Measurements from ENCODE around the gene FAM117A. TPM values are rescaled to one million over a fixed set of nuclear protein-coding genes. Genes with fewer than 3 reads are reported as not detected.

Gene FAM117A
- total and polyA plus RNA-seq, 2 of the 4 experiments (the other 2 are of a cell fraction), result 0.72 to 3.4 TPM

- ATAC-seq (ENCODE audit: low read depth) (no peak), DNase-seq (no peak)
- no peaks in the 10 kb centered on the region for H3K36me3 ChIP-seq (ENCODE audit: control insufficient read depth, insufficient read depth, low read length)
- no peaks in the 10 kb centered on the region for H3K4me1 ChIP-seq (ENCODE audit: control insufficient read depth, insufficient read depth, low read length)
- H4K5ac ChIP-seq (ENCODE audit: low read depth, low read length), result no peak overlapping the region
- H4K8ac ChIP-seq (ENCODE audit: low read depth in 2 of 2, low read length in 2 of 2), result no peak overlapping the region
- H2AK5ac ChIP-seq (ENCODE audit: low read depth, low read length), result no peak overlapping the region
- no TSS peak for BruUV-seq (replicated peaks)
- no peaks in the 10 kb centered on the region for H3K9me3 ChIP-seq (ENCODE audit: control insufficient read depth, insufficient read depth, low read length)
- no peaks in the 10 kb centered on the region for H4K20me1 ChIP-seq (ENCODE audit: insufficient read depth, low read length)
- no CpG with 5 or more reads among the region's 1 CpG for WGBS, 2 experiments (ENCODE audit: extremely low coverage in 2 of 2, insufficient read length in 1 of 2)
- H3K9me1 ChIP-seq (ENCODE audit: insufficient read depth, low read length), result no peaks in the 10 kb centered on the region
- H3K4me3 ChIP-seq (ENCODE audit: insufficient read depth, low read depth, low read length), result no peak overlapping the region
- H3K18ac ChIP-seq (ENCODE audit: low read depth, low read length), result no peak overlapping the region
- H3K27me3 ChIP-seq (ENCODE audit: control insufficient read depth, insufficient read depth, low read length), result peaks cover 13% of the 10 kb centered on the region
- dilution Hi-C loops (cut with HindIII; ENCODE audit: low sequenced_read_pairs, unreplicated experiment) (no loop called here), intact Hi-C loops (cut with micrococcal nuclease) (no loop called here), in situ Hi-C loops (cut with MboI; ENCODE audit: low sequenced_read_pairs) (no loop called here)
- H3K14ac ChIP-seq (replicated peaks; ENCODE audit: low read depth, low read length), result no peak overlapping the region
- no peak overlapping the region for H2AK9ac ChIP-seq (replicated peaks; ENCODE audit: low read depth, low read length, poor library complexity)
- no peak overlapping the region for H3K56ac ChIP-seq (ENCODE audit: extremely low read depth, insufficient read depth, low read length)
- no peak overlapping the region for H2BK5ac ChIP-seq (ENCODE audit: low read depth, low read length, poor library complexity, severe bottlenecking)
- no peak overlapping the region for H2BK20ac ChIP-seq (ENCODE audit: low read depth, low read length)
- TF ChIP-seq CTCF (conservative IDR thresholded peaks at IDR 0.05; ENCODE audit: low read depth, low read length), result no peak
- TF ChIP-seq RCOR1 (IDR thresholded peaks at IDR 0.05; ENCODE audit: insufficient replicate concordance, low read length), result no peak
- no peak for TF ChIP-seq POLR2A (IDR thresholded peaks at IDR 0.05; ENCODE audit: low read depth, low read length)
- no peak overlapping the region for H2BK120ac ChIP-seq (ENCODE audit: low read depth, low read length)
- ChIA-PET CTCF (no interaction called here), POLR2A (ENCODE audit: unreplicated experiment) (no interaction called here)
- no peak overlapping the region for H3K4ac ChIP-seq (ENCODE audit: low read depth, low read length)
- no peak overlapping the region for H3K23ac ChIP-seq (ENCODE audit: low read depth, low read length)
- no peak overlapping the region for H2AFZ ChIP-seq (replicated peaks; ENCODE audit: low read length, poor library complexity)
- H2BK15ac ChIP-seq (ENCODE audit: low read depth, low read length), result no peak overlapping the region
- H3K79me1 ChIP-seq (ENCODE audit: low read depth in 1 of 2, low read length in 2 of 2), result no peaks in the 10 kb centered on the region
- H4K91ac ChIP-seq (ENCODE audit: insufficient read depth, low read depth, low read length), result no peak overlapping the region
- H3K9ac ChIP-seq (ENCODE audit: low read depth, low read length), result no peak overlapping the region
- H3K27ac ChIP-seq (ENCODE audit: insufficient read depth, low read length), result no peak overlapping the region
- no peak overlapping the region for H3K4me2 ChIP-seq (ENCODE audit: low read depth, low read length)
Observed at GRCh38 chr17:49760296-49760695, 3.6 kb downstream of the FAM117A start.
